Measurements from ENCODE around the gene TBC1D22A.
"Not testable (repeated sequence)": the region's sequence is repeated elsewhere in the genome, so short reads cannot be mapped to it uniquely, and the experiment has no call there.

The TBC1D22A gene

GRCh38 chr22:46762238-46763050 is at the start of gene TBC1D22A:
TBC1D22A (plus strand) TSS chr22:46762650; CDS start chr22:46762787, 137 bp downstream.
- peak; percentile 90 for DNase-seq (ENCODE audit: low spot score)

GRCh38 chr22:46714550-46714949 is 47.9 kb upstream of the TBC1D22A start:
- DNase-seq (ENCODE audit: low spot score): no peak

GRCh38 chr22:46719921-46720320 is 42.5 kb upstream of the TBC1D22A start:
- DNase-seq (ENCODE audit: low spot score): no peak

GRCh38 chr22:46721501-46722085 is 40.9 kb upstream of the TBC1D22A start:
- DNase-seq (ENCODE audit: low spot score): no peak

GRCh38 chr22:46723882-46724281 is 38.6 kb upstream of the TBC1D22A start:
- DNase-seq (ENCODE audit: low spot score): no peak

- DNase-seq (ENCODE audit: low spot score): no peak
These were observed 37.4 kb upstream of the TBC1D22A start for GRCh38 chr22:46725096-46725495.

GRCh38 chr22:46726066-46726985 is 36.1 kb upstream of the TBC1D22A start:
- DNase-seq (ENCODE audit: low spot score): no peak

GRCh38 chr22:46726986-46727317 is 35.5 kb upstream of the TBC1D22A start:
- no peak for DNase-seq (ENCODE audit: low spot score)

- no peak for DNase-seq (ENCODE audit: low spot score)
These were observed 34.6 kb upstream of the TBC1D22A start for GRCh38 chr22:46727813-46728364.

- DNase-seq (ENCODE audit: low spot score): no peak
These were observed 34.0 kb upstream of the TBC1D22A start for GRCh38 chr22:46728470-46728869.

- no peak for DNase-seq (ENCODE audit: low spot score)
These were observed 31.7 kb upstream of the TBC1D22A start for GRCh38 chr22:46730568-46731245.

GRCh38 chr22:46731246-46732040 is 31.0 kb upstream of the TBC1D22A start:
- DNase-seq (ENCODE audit: low spot score): no peak

- no peak for DNase-seq (ENCODE audit: low spot score)
These were observed 30.4 kb upstream of the TBC1D22A start for GRCh38 chr22:46732041-46732379.

GRCh38 chr22:46732513-46732912 is 29.9 kb upstream of the TBC1D22A start:
- DNase-seq (ENCODE audit: low spot score): no peak

GRCh38 chr22:46734213-46734722 is 28.2 kb upstream of the TBC1D22A start:
- not testable (repeated sequence) for DNase-seq (ENCODE audit: low spot score)

- no peak for DNase-seq (ENCODE audit: low spot score)
These were observed 27.5 kb upstream of the TBC1D22A start for GRCh38 chr22:46734830-46735453.

- no peak for DNase-seq (ENCODE audit: low spot score)
These were observed 26.5 kb upstream of the TBC1D22A start for GRCh38 chr22:46735747-46736608.

- no peak for DNase-seq (ENCODE audit: low spot score)
These were observed 25.7 kb upstream of the TBC1D22A start for GRCh38 chr22:46736705-46737104.

All from globus pallidus (tissue), 1 donor.